Activated T-helper 1 cell treated with anti-CD3 and anti-CD28 coated beads, Interleukin-12 subunit alpha, Interleukin-12 subunit beta, Interleukin-2, Interleukin-4 antibody, amounts not matched to agents 30 ng/mL and 10 ng/mL and 1 ng/mL, durations not matched to agents 14 hours and 24 hours and 36 hours (primary cell): Measurements from ENCODE around the gene KATNB1. TPM values are rescaled to one million over a fixed set of nuclear protein-coding genes. Genes with fewer than 3 reads are reported as not detected.

Experiments
- DNase-seq: peaks from one replicate; pipeline ENCODE4 v3.0.0; 2021; ENCODE audit warnings: low spot score
- H3K27ac Mint-ChIP-seq: one replicate; pipeline ENCODE4 v1.8.0; 2021; ENCODE audit warnings: mild to moderate bottlenecking, mixed read lengths
- H3K27me3 Mint-ChIP-seq: one replicate; pipeline ENCODE4 v1.8.0; 2022; ENCODE audit warnings: mild to moderate bottlenecking, moderate library complexity, mixed read lengths; ENCODE audit not compliant: insufficient read depth
- H3K36me3 Mint-ChIP-seq: one replicate; pipeline ENCODE4 v1.8.0; 2021; ENCODE audit warnings: low read depth, mixed read lengths
- H3K4me1 Mint-ChIP-seq: one replicate; pipeline ENCODE4 v1.8.0; 2021; ENCODE audit warnings: low read depth, mixed read lengths
- H3K4me3 Mint-ChIP-seq: one replicate; pipeline ENCODE4 v1.8.0; 2021; ENCODE audit warnings: mild to moderate bottlenecking, moderate library complexity, mixed read lengths
- H3K9me3 Mint-ChIP-seq: one replicate; pipeline ENCODE4 v1.8.0; 2021; ENCODE audit warnings: mixed read lengths
- intact Hi-C: fragments of 100-400 bp; cut with micrococcal nuclease; formaldehyde crosslinking; loops from one replicate; pipeline ENCODE4 v1.15.1; 2024
- total RNA-seq: library from RNA; stranded (reverse); gene quantifications from 2 replicates; pipeline ENCODE4 v1.2.3, GENCODE V29; 2022

KATNB1 gene
- total RNA-seq, 1 donor from 2014 or later, result 46.1 TPM

DNA sequence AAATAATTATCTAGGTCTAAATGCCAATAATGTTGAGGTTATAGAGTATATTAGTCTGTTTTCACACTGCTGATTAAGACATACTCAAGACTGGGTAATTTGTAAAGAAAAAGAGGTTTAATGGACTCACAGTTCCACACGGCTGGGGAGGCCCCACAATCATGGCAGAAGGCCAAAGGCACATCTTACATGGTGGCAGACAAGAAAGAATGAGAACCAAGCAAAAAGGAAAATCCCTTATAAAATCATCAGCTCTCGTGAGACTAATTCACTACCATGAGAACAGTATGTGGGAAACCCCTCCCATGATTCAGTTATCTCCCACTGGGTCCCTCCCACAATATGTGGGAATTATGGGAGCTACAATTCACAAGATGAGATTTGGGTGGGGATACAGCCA, 2.9 kb upstream of the KATNB1 start:
- peaks cover 16% of the 10 kb centered on the region for H3K4me1 Mint-ChIP-seq
- H3K27me3 Mint-ChIP-seq, result no peaks in the 10 kb centered on the region
- no peak overlapping the region for H3K27ac Mint-ChIP-seq
- no peak for DNase-seq
- intact Hi-C loops, result no loop called here
- peaks cover 22% of the 10 kb centered on the region for H3K9me3 Mint-ChIP-seq
- H3K36me3 Mint-ChIP-seq, result peaks cover 8% of the 10 kb centered on the region
- peak overlapping the region; percentile 64 for H3K4me3 Mint-ChIP-seq

DNA sequence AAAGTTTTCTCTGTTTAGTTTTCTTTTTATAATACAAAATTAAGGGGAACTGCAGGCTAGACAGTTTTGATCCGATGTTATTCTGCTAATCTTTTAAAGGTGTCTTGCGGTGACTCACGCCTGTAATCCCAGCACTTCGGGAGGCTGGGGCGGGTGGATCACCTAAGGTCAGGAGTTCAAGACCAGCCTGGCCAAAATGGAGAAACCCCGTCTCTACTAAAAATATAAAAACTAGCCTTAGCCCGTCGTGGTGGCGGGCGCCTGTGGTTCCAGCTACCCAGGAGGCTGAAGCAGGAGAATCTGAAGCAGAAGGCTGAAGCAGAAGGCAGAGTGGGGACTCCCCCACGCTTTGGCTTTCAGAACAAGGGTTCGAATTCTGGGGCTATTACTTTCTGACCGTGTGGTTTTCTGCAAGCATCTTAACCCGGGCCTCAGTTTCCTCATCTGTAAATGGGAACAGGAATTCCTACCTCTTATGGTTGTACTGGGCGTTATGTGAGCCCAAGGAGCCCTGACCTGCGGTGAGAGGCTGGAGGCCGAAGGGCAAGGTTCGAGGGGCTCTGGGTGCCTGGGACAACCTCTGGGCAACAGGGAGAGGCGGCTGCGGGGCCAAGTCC, 1.2 kb upstream of the KATNB1 start:
- Mint-ChIP-seq H3K27me3 (no peaks in the 10 kb centered on the region), H3K36me3 (peaks cover 8% of the 10 kb centered on the region), H3K4me3 (peak overlapping the region; percentile 97), H3K27ac (peak overlapping the region; percentile 97), H3K4me1 (peaks cover 19% of the 10 kb centered on the region), H3K9me3 (peaks cover 22% of the 10 kb centered on the region)
- intact Hi-C loops, result loop anchor here (2.0 kb wide), 1 partner anchor 548 kb away; the partner anchor contains the start of genes PSME3IP1 and RSPRY1
- no peak for DNase-seq

DNA sequence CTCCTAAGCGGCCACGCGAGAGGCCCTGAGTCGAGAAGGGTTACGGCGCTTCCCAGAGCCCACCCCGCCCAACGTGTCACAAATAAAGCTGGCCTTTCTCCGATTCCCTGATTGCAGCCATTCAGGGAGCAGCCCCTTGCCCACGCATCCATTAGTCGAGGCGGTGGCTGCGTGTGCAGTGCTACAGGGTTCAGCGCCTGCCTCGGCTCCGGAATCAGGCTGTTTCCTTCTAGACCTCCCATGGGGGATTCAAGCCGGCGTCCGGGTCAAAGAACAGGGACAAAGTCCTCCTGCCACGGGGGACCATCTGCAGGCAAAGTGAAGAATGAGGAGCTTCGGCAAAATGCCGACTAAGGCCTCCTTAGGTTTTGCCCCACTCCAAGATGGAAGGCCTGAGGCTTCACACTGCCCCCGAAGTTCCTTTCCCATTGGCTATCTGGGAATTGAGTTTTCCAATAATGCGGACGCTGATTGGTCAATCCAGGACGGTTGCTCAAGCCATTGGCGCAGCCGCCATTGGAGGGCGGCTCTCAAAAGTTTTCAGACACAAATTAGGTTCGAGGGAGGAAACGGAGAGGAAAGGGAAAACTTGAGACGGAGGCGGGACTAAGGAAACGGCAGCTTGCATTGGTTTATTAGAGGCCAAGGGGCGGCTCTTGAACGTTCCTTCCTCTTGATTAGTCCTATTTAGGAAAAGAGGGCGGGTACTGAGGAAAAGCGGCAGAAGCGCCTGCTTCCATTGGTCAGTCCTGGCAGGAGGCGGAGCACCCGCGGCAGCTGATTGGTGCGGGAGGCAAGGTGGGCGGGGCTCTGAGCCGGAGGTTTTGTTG, 430 bp upstream of the KATNB1 start:
- peaks cover 8% of the 10 kb centered on the region for H3K36me3 Mint-ChIP-seq
- H3K4me1 Mint-ChIP-seq, result peaks cover 19% of the 10 kb centered on the region
- peak overlapping the region; percentile 97 for H3K4me3 Mint-ChIP-seq
- DNase-seq, result peak; percentile 97
- peaks cover 22% of the 10 kb centered on the region for H3K9me3 Mint-ChIP-seq
- intact Hi-C loops, result loop anchor here (1.0 to 5.0 kb wide), 17 partner anchors 22 to 997 kb away; partner anchors contain the start of genes CCDC102A, CFAP20, CIAPIN1 and COQ9
- peak overlapping the region; percentile 97 for H3K27ac Mint-ChIP-seq
- H3K27me3 Mint-ChIP-seq, result no peaks in the 10 kb centered on the region

DNA sequence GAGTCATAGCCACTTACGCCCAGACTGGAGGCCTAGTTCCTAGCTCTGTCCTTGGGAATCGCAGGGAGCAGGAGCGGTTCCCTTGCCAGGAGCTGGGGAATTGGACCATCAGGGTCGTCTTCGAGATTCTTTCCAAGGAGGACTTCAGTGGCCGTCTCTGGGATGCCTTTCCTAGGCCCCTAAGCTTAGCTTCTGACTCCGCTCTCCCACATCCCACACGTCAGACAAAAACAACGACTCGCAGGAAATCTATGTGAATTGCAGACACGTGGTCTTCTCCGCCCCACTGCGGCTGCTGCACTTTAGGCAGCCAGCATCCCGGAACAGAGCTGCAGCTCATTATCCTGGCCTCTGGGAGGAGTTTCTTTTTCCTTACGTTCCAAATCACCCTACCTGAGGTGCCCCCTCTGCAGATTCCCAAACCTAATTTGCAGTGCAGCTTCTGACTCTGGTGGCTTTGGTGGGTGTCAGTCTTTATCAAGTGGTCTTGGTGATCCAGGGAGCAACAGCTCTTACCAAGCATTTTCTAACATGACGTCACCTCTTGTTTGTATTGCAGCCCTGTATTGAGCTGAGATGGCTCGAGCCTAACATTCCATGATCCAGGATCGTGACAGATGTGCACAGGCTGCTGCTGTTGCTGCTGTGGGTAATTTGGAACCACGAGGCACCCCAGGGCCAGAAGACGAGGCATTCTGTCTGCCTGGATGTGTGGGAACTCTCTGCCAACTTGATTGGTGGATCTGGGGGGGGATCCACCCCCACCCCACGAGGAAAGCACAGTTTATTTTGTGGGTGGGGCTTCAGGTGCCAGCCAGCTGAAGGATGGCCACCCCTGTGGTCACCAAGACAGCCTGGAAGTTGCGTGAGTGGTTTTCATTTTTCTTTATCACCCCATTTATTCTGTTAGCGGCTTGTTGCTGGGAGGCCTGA, 1.1 kb downstream of the KATNB1 start:
- intact Hi-C loops, result loop anchor here (5.0 kb wide), 3 partner anchors 259 to 996 kb away; partner anchors contain the start of genes GOT2 and SETD6
- DNase-seq, result peak; percentile 41
- Mint-ChIP-seq H3K4me1 (peaks cover 19% of the 10 kb centered on the region), H3K9me3 (peaks cover 16% of the 10 kb centered on the region), H3K27me3 (no peaks in the 10 kb centered on the region), H3K27ac (peak overlapping the region; percentile 97), H3K36me3 (peaks cover 10% of the 10 kb centered on the region), H3K4me3 (peak overlapping the region; percentile 97)

DNA sequence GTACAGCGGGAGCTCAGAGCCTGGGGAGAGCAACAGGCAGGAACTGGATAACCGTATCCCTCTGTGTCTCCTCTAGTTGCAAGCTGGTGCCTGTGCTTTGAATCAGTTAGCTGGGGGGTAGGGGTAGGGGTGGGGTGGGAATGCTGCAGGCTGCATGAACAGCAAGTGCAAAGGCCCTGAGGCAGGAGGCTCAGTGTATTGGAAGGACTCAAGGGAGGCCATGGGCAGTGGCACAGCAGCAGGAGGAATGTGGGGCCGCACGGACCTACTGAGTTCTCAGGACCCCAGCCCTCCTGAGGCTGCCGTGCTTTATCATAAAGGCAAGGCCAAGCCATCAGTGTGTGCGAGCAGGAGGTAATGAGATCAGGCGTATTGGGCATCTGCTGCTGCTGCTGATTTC, 3.3 kb downstream of the KATNB1 start:
- peaks cover 19% of the 10 kb centered on the region for H3K4me1 Mint-ChIP-seq
- intact Hi-C loops, result loop anchor here (5.0 kb wide), 3 partner anchors 262 to 993 kb away; partner anchors contain the start of genes GOT2 and SETD6
- no peaks in the 10 kb centered on the region for H3K9me3 Mint-ChIP-seq
- H3K27ac Mint-ChIP-seq, result no peak overlapping the region
- H3K4me3 Mint-ChIP-seq, result no peak overlapping the region
- peaks cover 2% of the 10 kb centered on the region for H3K36me3 Mint-ChIP-seq
- no peak for DNase-seq
- no peaks in the 10 kb centered on the region for H3K27me3 Mint-ChIP-seq

DNA sequence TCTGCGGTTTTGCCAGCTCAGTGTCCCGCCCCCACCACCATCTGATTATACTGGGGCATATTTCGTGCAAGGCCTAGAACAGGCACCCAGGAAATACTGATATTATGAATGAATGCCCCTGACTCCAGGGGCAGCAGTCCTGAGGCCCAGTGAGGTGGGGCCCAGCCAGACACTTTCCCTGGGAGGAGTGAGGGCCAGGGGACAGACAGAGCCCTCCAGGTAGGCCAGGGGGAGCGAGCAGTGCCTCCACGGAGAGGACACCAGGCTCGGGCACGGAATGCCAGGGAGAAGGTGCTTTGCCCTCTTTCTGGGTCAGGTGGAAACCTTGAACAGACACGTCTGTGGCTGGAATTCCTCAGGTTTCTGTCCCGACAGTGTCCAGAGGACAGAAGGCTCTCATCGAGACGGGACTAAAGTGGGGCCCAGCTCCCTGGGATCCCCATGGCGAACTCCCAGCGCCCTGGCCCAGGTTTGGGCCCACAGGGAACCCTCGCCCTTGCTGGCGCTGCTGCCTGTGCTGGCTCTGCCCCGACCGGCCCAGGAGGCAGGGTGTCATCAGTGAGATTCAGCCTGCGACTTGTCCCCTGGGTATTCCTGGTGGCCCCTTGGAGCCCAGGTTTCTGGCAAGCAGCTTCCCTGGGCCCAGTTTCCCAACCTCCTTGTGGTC, 4.3 kb downstream of the KATNB1 start:
- Mint-ChIP-seq H3K27ac (no peak overlapping the region), H3K9me3 (no peaks in the 10 kb centered on the region), H3K4me1 (peaks cover 19% of the 10 kb centered on the region), H3K4me3 (no peak overlapping the region), H3K36me3 (peaks cover 2% of the 10 kb centered on the region), H3K27me3 (no peaks in the 10 kb centered on the region)
- no peak for DNase-seq
- intact Hi-C loops, result loop anchor here (5.0 kb wide), 3 partner anchors 263 to 992 kb away; partner anchors contain the start of genes GOT2 and SETD6

DNA sequence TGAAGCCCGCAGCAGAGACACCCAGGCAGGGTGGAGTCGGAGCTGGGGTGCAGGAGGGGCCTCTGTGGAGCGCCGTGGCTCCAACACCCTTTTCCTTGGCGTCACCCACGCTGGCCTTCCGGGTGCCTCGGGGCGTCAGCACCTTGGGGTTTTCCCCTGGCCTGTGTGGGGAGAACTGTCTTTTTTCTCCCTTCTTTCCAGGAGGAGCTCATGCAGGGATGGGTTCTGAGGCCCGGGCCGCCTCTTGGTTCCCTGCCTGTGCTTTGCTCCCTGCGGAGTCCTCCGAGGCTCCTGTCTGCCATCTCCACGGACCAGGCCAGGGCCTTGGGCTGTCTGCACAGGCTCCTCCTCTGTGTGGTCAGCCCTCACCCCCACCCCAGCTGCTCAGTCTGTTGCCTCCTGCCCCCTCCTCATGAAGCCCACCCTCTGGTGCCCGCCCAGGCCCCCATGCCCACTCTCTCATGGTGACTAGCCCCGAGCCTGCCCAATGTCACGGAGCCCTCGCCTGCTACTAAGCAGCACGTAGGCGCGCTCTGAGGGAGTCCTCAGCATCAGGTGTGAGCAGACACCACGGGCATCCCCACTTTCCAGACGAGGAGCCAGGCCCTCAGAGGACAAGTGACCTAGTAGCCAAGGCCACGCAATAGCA, 5.0 kb downstream of the KATNB1 start:
- H3K36me3 Mint-ChIP-seq, result peaks cover 2% of the 10 kb centered on the region
- peaks cover 19% of the 10 kb centered on the region for H3K4me1 Mint-ChIP-seq
- H3K4me3 Mint-ChIP-seq, result no peak overlapping the region
- DNase-seq, result no peak
- no peaks in the 10 kb centered on the region for H3K27me3 Mint-ChIP-seq
- intact Hi-C loops, result no loop called here
- H3K9me3 Mint-ChIP-seq, result no peaks in the 10 kb centered on the region
- H3K27ac Mint-ChIP-seq, result no peak overlapping the region

DNA sequence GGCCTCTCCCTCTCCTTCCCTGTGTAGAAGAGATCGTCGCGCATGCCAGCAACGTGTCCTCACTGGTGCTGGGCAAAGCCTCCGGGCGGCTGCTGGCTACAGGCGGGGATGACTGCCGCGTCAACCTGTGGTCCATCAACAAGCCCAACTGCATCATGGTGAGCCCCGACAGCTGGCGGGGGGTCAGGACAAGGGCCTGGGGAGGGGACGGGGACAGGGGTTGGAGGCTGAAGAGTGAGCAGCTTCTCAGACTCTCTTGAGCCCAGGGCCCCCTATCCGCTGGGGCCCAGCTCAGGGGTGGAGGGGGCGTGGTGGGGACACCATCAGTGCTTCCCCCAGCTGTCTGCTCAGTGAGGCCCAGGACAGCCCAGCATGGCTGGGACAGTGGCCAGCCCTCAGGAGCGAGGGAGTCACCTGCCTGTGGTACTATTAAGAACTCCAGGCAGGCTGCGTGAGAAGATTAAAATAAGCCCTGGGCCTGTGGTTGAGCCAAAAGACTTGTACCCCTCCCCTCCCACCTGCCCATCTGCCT, 6.2 kb downstream of the KATNB1 start:
- Mint-ChIP-seq H3K27me3 (no peaks in the 10 kb centered on the region), H3K36me3 (peaks cover 2% of the 10 kb centered on the region), H3K4me3 (no peak overlapping the region), H3K27ac (no peak overlapping the region), H3K9me3 (no peaks in the 10 kb centered on the region), H3K4me1 (peaks cover 12% of the 10 kb centered on the region)
- intact Hi-C loops, result no loop called here
- no peak for DNase-seq

DNA sequence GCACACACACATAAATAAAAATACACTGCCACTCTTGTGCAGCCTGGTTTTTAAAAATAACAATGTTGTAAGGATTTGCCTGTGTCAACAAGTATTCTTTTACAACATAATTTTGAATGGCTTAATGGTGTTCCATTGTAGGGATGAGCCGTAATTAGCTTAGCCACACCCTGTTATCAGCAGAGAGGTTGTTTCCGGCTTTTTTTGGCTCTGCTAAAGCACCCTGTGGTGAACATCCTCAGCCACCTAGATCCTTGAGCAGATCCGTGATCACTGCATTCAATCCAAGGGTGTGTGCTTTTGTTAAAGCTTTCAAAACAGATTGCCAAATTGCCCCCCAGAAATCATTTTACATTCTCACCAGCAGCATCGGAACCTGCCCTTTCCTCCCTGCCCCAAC, 7.0 kb downstream of the KATNB1 start:
- intact Hi-C loops, result no loop called here
- Mint-ChIP-seq H3K4me3 (no peak overlapping the region), H3K27ac (no peak overlapping the region), H3K27me3 (no peaks in the 10 kb centered on the region), H3K36me3 (peaks cover 2% of the 10 kb centered on the region), H3K9me3 (no peaks in the 10 kb centered on the region), H3K4me1 (peaks cover 4% of the 10 kb centered on the region)
- no peak for DNase-seq

DNA sequence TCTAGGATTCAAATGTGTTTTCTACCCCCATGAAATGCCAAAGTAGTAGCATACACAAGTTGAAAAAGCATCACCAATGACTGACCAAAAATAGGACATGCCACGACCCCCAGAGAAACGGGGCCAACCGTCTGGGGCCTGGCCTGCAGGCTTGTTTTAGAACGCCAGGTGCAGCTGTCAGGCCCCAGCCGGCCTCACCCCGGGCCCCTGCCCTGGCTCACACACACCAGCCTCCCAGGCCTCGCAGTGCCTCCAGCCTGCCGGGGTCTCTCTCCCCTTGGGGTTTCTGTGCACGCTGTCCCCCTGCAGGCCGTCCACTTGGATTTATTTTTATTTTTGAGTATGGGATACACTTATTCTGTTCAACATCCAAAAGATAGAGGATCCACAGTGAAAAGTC, 7.9 kb downstream of the KATNB1 start:
- Mint-ChIP-seq H3K27ac (no peak overlapping the region), H3K27me3 (no peaks in the 10 kb centered on the region), H3K36me3 (peaks cover 2% of the 10 kb centered on the region), H3K4me3 (no peak overlapping the region), H3K4me1 (no peaks in the 10 kb centered on the region), H3K9me3 (no peaks in the 10 kb centered on the region)
- DNase-seq, result no peak
- intact Hi-C loops, result no loop called here

DNA sequence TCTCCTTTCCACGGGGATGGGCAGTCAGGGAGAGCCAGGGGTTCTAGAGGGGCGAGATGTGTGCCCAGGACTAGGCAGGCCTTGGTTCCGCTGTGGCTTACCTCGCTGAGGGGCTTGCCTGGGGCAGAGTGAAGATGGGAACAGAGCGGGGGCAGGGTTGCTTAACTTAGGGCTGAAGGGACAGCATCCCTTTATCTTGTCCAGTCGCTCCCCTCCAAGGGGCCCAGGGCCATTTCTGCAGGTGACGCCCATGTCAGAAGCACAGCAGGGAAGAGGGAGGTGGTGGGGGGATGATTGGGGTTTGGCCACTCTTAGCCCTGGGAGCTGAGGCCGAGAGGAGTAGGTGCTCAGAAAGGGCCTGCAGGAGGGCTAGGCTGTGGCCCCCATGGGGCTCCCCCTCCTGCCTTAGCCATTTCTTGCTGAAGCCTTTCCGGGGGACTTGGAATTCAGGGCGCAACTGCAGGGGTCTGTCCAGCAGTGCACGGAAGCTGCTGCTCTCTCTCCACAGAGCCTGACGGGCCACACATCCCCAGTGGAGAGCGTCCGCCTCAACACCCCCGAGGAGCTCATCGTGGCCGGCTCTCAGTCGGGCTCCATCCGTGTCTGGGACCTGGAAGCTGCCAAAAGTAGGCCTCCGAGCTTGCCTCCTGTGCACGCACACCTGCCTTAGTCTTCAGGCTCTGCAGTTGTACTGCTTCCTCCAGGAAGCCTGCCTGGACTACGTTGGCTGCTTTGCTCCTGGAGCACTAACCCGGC, 8.5 kb downstream of the KATNB1 start:
- H3K4me3 Mint-ChIP-seq, result no peak overlapping the region
- no peaks in the 10 kb centered on the region for H3K9me3 Mint-ChIP-seq
- no peak for DNase-seq
- no peaks in the 10 kb centered on the region for H3K27me3 Mint-ChIP-seq
- intact Hi-C loops, result no loop called here
- H3K36me3 Mint-ChIP-seq, result peaks cover 2% of the 10 kb centered on the region
- no peaks in the 10 kb centered on the region for H3K4me1 Mint-ChIP-seq
- no peak overlapping the region for H3K27ac Mint-ChIP-seq
